Stimulated activated CD4-positive, alpha-beta T cell treated with anti-CD3 and anti-CD28 coated beads, Interleukin-4, amount 100 ng/mL, for 1 hour (primary cell): ENCODE measurements around the gene CCDC197.

ENCODE experiments used
- DNase-seq: peaks from one replicate; pipeline ENCODE4 v3.0.0-alpha.2; 2020

The CCDC197 gene

GRCh38 chr14:94027566-94028449, 30.7 kb downstream of the CCDC197 start:
- no peak for DNase-seq

- DNase-seq, result no peak
Observed at GRCh38 chr14:94028450-94028826, 31.3 kb downstream of the CCDC197 start.

GRCh38 chr14:94029265-94029664, 32.2 kb downstream of the CCDC197 start:
- DNase-seq, result no peak

GRCh38 chr14:94029671-94030203, 32.6 kb downstream of the CCDC197 start:
- DNase-seq, result no peak

GRCh38 chr14:94030571-94030970, 33.5 kb downstream of the CCDC197 start:
- no peak for DNase-seq

GRCh38 chr14:94031161-94031882, 34.2 kb downstream of the CCDC197 start:
- DNase-seq, result no peak

- no peak for DNase-seq
Observed at GRCh38 chr14:94031883-94032279, 34.8 kb downstream of the CCDC197 start.

GRCh38 chr14:94034886-94035285, 37.8 kb downstream of the CCDC197 start:
- DNase-seq, result no peak

GRCh38 chr14:94036313-94037167, 39.4 kb downstream of the CCDC197 start:
- peak; percentile 76 for DNase-seq

GRCh38 chr14:94037954-94038353, 40.9 kb downstream of the CCDC197 start:
- no peak for DNase-seq

- DNase-seq, result no peak
Observed at GRCh38 chr14:94038510-94038909, 41.4 kb downstream of the CCDC197 start.

- DNase-seq, result no peak
Observed at GRCh38 chr14:94038921-94039629, 42.0 kb downstream of the CCDC197 start.

GRCh38 chr14:94040247-94040646, 43.1 kb downstream of the CCDC197 start:
- DNase-seq, result no peak

GRCh38 chr14:94040796-94041195, 43.7 kb downstream of the CCDC197 start:
- no peak for DNase-seq

GRCh38 chr14:94041551-94042346, 44.6 kb downstream of the CCDC197 start:
- DNase-seq, result no peak

- no peak for DNase-seq
Observed at GRCh38 chr14:94042433-94043091, 45.5 kb downstream of the CCDC197 start.

- no peak for DNase-seq
Observed at GRCh38 chr14:94043111-94043755, 46.1 kb downstream of the CCDC197 start.

GRCh38 chr14:94043756-94044475, 46.8 kb downstream of the CCDC197 start:
- DNase-seq, result no peak

GRCh38 chr14:94044476-94045091, 47.5 kb downstream of the CCDC197 start:
- no peak for DNase-seq
